DMS53 treated with DMSO at 0.1 percent for 48 hours (cell line): ENCODE data around the gene SPEM1.
A peak's percentile ranks its signal among the peaks of the same experiment; 100 is the strongest.

ENCODE experiments used
- DNase-seq: peaks from one replicate; lab custom pipeline; 2025; ENCODE audit not compliant: unreplicated experiment; lab: John Stamatoyannopoulos, UW

SPEM1 gene

DNA sequence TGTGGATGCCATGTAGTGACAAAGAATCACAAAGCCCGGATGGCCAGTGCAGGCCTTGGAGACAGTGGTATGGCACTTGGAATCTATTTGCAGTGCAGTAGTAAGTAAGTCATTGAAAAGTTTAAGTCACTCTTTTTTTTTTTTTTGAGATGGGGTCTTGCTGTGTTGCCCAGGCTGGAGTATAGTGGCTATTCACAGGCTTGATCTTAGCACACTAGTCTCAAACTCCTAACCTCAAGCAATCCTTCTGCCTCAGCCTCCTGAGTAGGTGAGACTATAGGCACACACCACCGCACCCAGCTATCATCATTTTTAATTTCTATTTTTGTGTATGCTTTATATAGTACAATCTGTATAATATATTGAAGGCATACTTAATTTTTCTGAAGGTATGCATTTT is 21.5 kb upstream of the SPEM1 start:
- no peak for DNase-seq

DNA sequence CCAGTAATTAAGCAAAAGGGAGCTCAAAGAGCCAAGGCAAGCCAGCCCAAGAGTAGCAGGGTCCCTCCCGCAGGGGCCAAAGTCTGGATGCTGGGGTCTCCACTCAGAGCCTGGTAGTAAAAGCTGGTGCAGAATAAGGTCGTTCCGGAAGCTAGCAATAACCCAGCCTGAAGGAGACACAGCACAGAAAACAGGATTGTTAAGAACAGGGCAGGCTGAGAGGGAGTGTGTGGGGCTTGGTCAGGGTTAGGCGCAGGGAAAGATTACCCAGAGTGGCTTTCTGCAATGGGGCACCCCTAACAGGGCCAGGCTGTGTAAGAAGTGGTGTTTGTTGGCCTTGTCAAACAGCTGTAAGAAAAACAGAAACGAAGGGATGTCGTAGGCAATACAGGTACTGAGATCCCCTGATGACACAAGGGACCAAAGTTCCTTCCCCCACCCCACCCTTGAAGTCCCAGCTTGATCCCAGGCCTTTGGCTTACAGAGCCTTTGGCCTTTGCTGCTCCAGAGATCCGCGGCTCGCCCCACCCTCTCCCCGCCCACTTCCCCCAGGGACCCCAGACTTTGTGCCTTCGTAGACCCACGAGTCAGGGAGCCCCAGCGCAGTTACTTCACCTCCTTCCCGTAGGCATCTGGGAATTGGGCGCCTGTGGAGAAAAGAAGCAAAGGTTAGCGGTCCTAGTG is 16.9 kb upstream of the SPEM1 start:
- DNase-seq = no peak

DNA sequence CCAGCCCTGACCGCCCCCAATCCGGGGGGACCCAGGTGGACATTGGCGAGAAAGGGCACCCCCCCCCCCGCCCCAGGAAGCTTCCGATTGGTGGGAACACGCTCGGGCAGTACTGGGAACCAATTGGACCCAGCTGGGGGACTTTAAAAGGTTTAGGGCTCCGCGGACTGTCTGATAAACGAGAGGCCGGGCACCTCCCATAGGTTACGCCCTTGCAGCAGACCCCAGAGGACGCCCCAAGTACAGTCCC is 16.5 kb upstream of the SPEM1 start:
- DNase-seq = no peak

DNA sequence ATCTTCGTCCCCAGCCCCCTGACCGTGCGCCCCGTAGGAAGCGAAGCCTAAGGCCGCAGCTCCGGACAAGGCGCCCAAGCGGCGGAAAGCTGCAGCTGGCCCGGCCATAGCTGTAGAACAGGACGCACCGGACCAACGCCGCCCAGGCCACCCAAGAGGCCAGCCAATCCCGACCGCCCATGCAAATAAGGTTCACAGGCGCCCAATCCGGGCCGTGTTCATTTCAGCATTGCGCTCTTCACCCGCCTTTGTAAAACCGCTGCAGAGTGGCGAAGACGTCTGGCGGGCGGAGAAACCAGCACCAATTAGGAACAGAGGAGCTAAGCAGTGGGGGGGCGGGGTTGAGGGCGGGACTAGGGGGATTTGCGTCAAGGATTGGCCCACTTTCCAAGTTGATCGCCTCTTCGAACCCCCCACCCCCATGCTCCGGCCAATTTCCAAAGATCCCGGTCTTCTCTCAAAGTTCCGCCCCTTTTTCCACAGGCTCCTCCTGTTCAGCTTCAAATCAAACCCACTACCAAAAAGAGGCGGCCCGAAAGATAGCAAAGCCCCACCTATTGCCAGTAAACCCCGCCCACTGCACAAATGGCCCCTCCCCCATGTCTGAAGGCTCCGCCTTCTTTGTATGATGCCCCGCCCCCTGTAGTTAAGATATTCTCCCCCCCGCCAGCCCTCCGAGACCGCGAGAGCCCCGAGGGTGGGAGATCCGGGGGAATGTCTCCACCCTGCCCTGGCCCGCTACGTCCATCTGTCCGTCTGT is 16.0 kb upstream of the SPEM1 start, which contains the start of gene TMEM256:
TSS of gene TMEM256 (minus strand) at position 121 of the 760 bp plus-strand sequence. CDS start at position 108, 13 bp downstream.
- peak; percentile 100 for DNase-seq

DNA sequence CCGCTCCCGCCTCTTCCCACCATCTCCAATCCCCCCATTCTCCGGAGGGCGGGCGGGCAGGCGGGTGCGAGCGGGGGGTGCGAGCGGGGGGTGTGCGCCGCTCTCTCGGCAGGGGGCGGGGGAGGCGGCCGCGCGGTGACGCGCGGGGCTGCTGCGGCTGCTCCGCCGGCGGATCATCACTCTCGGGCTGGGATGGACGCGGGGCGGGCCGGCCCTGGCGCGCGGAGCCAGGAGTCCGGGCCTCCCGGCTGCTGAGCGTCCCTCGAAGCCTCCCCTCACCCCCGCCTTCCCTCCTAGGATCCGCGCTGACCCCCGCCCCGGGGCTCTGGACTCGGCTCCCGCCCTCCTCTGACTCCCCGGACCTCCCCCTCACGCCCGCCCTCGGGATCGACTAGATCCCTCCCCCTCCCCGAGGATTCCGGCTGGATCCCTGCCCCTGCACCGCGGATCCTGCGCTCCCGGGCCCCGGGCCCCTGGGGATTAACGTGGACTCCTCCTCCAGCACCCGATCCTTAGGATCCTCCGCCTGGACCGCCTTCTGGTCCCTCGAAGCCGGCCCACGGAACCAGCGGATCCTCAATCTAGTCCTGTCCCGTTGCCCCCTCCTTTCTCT is 15.3 kb upstream of the SPEM1 start:
- DNase-seq = peak; percentile 36

DNA sequence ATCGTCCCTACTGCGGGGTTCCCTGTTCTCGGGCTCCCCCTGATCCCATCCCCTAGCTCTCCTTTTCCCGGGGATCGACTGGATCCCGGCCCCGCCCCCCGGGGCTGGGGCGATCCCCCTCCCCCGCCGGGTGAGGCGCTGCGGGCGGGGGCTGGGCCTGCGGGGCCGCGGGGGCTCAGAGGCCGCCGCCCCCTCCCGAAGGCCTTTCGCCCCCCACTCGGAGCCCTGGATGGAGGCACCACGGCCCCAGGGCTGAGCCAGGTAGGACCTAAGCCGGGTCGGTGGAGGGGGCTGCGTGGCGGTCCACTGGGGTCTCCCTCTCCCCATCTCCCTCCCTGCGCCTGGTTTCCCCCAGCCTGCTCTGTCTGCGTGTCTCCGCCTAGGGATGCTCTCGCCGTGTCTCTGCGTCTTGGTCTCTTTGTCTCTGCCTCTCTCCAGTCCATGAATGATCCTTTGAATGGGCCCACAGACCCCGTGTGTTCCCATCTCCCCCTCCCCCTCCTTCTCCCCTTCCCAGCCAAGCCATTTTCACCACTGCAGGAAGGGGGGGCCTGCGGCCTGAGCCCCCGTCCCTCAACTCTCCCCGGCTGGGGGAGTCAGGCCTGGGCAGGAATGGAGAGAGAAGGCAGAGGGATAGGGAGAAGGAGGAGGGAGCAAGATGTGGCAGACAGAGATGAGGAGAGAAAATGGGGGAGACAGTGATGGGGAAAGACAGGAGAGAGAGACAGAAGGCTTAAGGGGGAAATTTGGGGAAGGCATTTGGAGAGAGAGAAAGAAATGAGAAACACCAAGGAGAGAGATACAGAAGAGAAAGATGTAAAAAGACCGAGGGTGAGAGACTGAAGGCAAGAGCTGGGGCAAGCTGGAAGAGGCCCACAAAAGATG is 14.5 kb upstream of the SPEM1 start:
- DNase-seq = no peak

DNA sequence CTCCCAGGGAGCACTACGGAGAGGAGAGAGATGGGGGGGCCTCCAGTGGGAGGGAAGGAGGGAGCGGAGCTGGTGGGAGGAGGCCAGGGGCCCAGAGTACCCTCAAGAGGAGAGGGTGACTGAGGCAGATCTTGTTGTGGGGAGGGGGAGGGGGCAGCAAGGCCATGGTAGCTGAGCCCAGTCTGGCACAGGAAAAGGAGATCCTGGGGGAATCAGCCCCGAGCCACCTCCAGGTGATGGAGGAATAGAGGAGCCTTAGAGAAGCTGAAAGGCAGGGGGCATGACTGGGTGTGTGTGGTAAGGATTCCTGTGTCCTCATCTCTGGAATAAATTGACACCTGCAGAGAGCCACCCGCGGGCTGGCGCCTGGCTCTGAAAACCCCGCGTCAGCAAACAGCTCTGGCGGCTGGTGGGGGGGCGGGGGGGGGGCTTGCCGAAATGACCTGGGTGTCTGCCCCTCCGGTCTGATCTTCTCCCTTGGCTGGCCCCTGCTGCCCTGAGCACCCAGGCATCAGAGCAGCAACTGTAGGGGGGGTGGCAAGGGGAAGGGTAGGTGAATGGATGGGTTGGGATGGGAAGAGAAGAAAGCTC is 13.8 kb upstream of the SPEM1 start:
- DNase-seq = no peak

DNA sequence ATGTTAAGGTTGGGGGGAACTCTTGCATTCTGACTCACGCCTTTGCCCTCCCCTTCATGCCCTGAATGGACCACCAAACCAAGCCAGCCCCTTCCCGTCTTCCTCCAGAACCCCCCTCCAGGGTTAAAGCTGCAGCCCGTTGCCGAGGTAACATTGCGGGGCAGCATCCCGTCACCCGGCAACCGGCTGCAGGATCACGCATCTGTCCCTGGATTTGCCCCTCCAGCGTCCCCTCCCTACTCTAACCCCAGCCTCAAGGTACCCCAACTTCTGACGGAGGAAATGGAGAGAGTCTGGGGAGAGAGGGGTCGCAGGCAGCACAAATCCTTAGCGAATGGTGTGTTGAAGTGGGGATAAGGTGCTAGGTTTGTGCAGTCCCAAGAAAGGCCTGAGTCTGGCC is 13.0 kb upstream of the SPEM1 start:
- DNase-seq = no peak

DNA sequence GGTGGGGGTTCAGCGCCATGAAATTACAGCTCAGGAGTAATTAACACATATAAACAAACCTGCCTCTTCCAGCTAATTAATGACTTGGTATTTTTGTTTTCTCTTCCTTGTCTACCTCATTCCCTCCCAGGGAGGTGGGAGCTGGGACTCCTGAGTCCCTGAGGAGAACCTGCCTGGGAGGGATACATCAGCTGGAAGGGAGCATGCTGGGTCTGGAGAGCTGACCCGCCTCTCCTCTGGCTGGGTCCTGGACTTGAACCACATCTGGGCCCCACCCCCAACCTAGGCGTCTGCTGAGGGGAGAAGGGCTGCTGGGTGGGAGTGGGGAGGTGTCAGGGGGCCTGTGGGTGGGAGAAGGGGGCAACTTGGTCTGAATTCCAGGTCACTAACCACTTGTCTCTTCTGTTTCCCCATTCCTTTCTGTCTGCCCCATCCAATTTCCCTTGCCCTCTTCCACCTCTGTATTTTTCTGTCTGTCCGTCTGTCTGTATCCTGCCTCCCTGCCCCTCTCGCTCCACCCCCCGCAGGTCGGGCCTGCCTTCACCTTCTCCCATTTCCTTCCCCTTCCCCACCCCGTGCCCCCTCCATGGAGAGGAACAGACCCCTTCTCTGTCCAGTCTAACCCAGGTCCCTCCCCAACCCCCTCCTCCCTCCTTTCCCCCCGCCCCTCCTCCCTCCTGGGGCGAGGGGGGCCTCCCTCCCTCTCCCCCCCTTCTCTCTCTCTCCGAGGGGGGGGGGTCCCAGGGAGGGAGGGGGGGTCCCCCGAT is 12.5 kb upstream of the SPEM1 start, which contains the start of gene NLGN2:
TSS of gene NLGN2 (plus strand) at position 361 of the 767 bp plus-strand sequence. CDS start 411 bp downstream, outside the sequence.
- DNase-seq = no peak

DNA sequence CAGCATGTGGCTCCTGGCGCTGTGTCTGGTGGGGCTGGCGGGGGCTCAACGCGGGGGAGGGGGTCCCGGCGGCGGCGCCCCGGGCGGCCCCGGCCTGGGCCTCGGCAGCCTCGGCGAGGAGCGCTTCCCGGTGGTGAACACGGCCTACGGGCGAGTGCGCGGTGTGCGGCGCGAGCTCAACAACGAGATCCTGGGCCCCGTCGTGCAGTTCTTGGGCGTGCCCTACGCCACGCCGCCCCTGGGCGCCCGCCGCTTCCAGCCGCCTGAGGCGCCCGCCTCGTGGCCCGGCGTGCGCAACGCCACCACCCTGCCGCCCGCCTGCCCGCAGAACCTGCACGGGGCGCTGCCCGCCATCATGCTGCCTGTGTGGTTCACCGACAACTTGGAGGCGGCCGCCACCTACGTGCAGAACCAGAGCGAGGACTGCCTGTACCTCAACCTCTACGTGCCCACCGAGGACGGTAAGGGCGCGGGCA is 11.8 kb upstream of the SPEM1 start:
- no peak for DNase-seq

DNA sequence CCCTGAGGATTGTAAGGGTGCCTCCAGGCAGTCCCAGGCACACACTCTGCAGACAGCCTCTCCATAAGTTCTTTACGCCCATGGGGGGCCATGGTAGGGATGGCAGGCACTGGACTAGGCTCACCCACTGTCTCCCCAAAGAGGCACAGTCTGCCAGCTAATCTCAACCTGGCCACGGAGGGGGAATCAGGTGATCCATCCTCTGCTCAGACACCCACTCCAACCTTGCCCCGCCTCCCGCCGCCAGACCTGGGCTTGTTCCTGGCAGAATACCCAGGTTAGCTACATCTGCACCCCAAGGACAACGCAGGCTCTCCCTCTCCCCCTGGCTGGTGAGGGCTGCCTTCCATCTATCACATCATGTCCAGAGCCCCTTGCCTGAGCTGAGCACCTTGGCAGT is 11.3 kb upstream of the SPEM1 start:
- DNase-seq = no peak

DNA sequence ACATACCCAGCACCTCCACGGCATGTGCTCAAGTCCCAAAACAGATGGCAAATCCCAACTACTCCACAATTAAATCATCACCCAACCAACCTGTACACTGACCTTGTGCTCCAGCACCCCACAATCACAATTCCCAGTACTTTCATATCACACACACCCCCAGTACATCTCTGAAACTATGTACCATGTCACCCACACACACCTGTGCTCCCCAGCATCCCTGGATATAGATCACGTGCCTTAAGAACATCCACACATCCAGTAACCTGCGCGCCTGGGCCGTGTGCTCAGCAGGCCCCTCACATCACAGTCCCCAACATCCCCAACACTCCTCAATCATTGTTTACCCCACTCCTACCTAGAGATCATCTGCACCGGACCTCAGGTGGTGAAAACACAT is 10.4 kb upstream of the SPEM1 start:
- no peak for DNase-seq

DNA sequence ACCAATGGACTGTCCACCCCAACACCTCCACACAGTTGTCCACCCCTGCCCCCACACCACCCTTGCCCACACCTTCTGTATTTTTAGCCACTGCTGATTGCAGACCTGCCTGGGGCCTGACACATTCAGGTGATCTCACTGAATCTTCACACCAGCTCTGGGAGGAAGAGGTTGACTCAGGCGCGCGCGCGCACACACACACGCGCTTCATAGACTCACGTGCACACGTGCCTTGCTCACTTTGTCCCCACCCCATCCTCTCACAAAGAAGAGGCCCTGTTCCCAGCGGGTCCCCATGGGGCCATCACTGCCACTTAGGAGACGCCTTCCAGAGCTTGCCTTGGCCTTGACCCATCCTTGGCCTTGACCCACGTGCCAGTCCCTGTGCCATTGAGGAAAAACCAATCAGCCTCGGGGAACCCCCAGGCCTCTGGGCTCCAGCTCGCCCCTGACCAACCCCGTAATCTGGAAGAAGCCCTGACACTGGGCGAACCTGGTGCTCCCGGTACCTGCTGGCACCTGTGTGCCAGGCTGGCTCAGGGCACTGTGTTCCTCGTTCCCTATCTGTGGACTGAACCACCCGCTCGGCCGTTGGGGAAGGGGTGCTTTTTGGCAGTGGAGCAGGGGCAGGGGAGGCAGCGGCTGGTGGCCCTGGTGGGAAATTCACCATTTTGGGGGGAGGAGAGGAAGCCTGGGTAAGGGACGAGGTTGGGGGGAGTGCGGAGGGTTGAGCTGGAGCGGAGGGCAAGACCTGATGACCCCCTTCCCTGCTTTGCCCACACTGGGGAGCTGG is 9.3 kb upstream of the SPEM1 start:
- DNase-seq = no peak

DNA sequence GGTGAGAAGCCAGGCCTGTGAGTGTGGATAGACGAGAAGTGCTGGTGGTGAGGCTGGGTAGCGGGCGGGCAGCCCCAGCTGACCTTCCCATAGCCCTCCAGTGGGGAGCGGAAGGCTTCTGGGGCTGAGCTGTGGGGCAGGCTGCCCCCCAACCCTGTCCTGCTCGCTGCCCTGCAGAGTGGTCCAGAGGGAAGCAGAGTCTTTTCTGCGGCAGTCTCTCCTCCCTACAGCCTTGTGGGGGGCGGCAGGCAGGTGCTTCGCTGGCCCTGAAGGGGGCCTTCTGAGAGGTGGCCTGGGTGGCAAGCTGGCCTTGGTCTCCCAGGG is 8.7 kb upstream of the SPEM1 start:
- no peak for DNase-seq

DNA sequence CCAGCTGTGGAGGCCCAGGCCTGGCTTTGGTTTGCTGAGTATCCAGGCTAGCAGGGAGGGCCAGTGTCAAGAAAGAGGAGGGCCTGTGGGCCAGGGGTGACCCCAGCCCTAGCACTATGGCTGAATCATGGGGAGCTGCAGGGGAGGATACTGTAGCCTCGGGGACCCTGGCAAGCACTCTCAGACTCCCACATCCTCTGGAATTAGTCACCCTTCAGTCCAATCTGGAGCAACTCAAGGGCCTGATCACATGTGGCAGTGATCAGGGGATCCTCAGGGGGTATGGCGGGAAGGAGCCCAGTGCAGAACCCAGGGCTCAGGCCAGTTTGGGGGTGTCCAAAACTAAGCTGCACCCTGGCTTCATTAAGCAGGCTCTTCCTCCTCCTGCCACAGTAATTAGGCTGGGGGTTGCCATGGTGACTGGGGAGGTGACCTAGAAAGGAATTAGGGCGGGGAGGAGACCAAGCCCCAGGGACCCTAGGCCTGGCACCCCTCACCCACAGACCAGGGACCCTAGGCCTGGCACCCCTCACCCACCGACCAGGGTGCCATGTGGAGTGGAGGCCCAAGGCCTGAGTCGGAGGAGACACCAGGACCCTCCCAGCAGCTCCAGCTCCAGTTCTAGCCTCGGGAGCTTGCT is 6.7 kb upstream of the SPEM1 start:
- DNase-seq = no peak

DNA sequence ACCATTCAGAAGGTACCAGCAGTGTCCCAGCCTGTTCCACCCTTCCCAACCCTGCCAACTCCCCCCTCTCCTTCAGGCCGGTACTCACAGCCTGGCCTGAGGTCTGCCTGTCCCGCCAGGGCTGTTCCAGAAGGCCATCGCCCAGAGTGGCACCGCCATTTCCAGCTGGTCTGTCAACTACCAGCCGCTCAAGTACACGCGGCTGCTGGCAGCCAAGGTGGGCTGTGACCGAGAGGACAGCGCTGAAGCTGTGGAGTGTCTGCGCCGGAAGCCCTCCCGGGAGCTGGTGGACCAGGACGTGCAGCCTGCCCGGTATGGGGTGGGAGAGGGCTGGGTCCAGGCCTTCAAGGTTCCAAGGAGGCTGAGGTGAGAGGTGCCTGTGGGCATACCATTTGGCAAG is 5.3 kb upstream of the SPEM1 start:
- DNase-seq = no peak

DNA sequence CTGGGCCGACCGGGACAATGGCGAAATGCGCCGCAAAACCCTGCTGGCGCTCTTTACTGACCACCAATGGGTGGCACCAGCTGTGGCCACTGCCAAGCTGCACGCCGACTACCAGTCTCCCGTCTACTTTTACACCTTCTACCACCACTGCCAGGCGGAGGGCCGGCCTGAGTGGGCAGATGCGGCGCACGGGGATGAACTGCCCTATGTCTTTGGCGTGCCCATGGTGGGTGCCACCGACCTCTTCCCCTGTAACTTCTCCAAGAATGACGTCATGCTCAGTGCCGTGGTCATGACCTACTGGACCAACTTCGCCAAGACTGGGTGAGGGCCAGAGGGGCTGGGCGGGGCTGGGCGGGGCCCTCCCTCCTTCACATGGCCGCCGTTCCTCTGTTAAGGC is 4.3 kb upstream of the SPEM1 start:
- DNase-seq = no peak

DNA sequence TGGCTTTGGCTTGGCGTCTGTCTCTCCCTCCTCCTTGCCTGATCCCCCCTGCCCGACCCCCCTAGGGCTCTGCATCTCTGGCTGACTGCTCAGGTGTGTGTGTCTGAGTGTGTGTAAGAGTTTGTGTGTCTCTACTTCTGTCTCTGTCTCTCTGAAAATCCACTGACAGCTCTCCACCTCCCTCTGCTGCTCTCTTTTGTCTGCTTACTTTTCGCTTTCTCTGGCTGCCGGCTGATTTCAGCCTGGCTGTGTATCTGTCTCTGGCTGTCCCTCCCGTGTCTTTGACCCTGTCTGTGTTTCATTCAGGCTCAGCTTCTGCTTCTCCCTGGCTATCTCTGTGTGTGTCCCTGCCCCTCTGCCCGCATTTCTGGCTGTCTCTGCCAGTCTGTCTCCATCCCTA is 3.8 kb upstream of the SPEM1 start:
- DNase-seq = no peak

DNA sequence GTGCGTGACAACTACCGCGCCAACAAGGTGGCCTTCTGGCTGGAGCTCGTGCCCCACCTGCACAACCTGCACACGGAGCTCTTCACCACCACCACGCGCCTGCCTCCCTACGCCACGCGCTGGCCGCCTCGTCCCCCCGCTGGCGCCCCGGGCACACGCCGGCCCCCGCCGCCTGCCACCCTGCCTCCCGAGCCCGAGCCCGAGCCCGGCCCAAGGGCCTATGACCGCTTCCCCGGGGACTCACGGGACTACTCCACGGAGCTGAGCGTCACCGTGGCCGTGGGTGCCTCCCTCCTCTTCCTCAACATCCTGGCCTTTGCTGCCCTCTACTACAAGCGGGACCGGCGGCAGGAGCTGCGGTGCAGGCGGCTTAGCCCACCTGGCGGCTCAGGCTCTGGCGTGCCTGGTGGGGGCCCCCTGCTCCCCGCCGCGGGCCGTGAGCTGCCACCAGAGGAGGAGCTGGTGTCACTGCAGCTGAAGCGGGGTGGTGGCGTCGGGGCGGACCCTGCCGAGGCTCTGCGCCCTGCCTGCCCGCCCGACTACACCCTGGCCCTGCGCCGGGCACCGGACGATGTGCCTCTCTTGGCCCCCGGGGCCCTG is 3.0 kb upstream of the SPEM1 start:
- no peak for DNase-seq
